ENCODE measurements around the gene GUCD1. TPM values are rescaled to one million over a fixed set of nuclear protein-coding genes. Genes with fewer than 3 reads are reported as not detected.

Gene GUCD1
- total and polyA plus RNA-seq, 10 of the 15 experiments (the other 5 are each of a cell fraction or from before 2014, with no cell fraction given), result 56.0 to 177 (median 88.2) TPM

- intact Hi-C loops (cut with micrococcal nuclease; ENCODE audit: unreplicated experiment), result no loop called here
These were observed 4.7 kb downstream of the GUCD1 start for GRCh38 chr22:24550028-24550901.

More at GRCh38 chr22:24550028-24550901, 4.7 kb downstream of the GUCD1 start:
- no peak for ATAC-seq
- ChIA-PET POLR2A (interaction anchor here (0.6 kb wide), 1 partner anchor 251 kb away, joined by 3 read pairs; no protein-coding TSS in a partner anchor), RAD21 (ENCODE audit: unreplicated experiment) (no interaction called here), SMC1A (ENCODE audit: uncharacterized antibody, unreplicated experiment) (no interaction called here), CTCF (no interaction called here)
- H3K27me3 ChIP-seq (replicated peaks in 1 of 2; ENCODE audit: control insufficient read depth in 2 of 2, insufficient read depth in 2 of 2, low read length in 1 of 2), result no peaks in the 10 kb centered on the region
- TF ChIP-seq BHLHE40 (IDR thresholded peaks at IDR 0.05; ENCODE audit: borderline replicate concordance in 1 of 2, low read depth in 2 of 2, low read length in 1 of 2) (peak in 1 of 2 experiments; percentile 53; a peak in 1 of 4 replicates), ZBTB40 (IDR thresholded peaks at IDR 0.05; ENCODE audit: borderline replicate concordance) (no peak), POLR2AphosphoS5 (IDR thresholded peaks at IDR 0.05; ENCODE audit: low read length) (0 out of 2 replicates have a peak, but pooled peaks have one; percentile 18)
- H3K4me1 ChIP-seq (ENCODE audit: control insufficient read depth, insufficient read depth, low read length), result peaks cover 10% of the 10 kb centered on the region
- H3K9ac ChIP-seq (ENCODE audit: control insufficient read depth, insufficient read depth, low read length), result no peak overlapping the region
- H2AFZ ChIP-seq (ENCODE audit: control insufficient read depth, low read depth, low read length), result no peak overlapping the region
- no peaks in the 10 kb centered on the region for H4K20me1 ChIP-seq (ENCODE audit: control insufficient read depth, insufficient read depth)
- no peak for DNase-seq (ENCODE audit: low read depth, low spot score)
- no peak for FAIRE-seq
- no peak overlapping the region for H3K4me3 ChIP-seq
- peaks cover 4 to 14% of the 10 kb centered on the region in 2 experiments; a peak in 3 of 4 replicates for H3K36me3 ChIP-seq (ENCODE audit: control insufficient read depth in 2 of 2, insufficient read depth in 2 of 2, low read length in 1 of 2)
- H3K27ac ChIP-seq (ENCODE audit: control insufficient read depth, insufficient read depth), result no peak overlapping the region
- in situ Hi-C loops (cut with MboI), result no loop called here
- H3K9me3 ChIP-seq (replicated peaks; ENCODE audit: control insufficient read depth, insufficient read depth, low read length), result no peaks in the 10 kb centered on the region
- no peak overlapping the region for H3K4me2 ChIP-seq (ENCODE audit: control insufficient read depth, insufficient read depth)
- WGBS (ENCODE audit: insufficient coverage, insufficient replicate concordance, low lambda C conversion rate, missing lambda C conversion rate), result 74% methylated on average over 8 of the region's 8 CpGs
- H3K79me2 ChIP-seq (ENCODE audit: control insufficient read depth, insufficient read depth, low read length), result peaks cover 45% of the 10 kb centered on the region
- no TSS peak for BruUV-seq (replicated peaks)

All from GM12878 (cell line).